ENCODE data around the gene RTN4RL2.

Gene RTN4RL2

GRCh38 chr11:57460022-57460757 lies at the start of gene RTN4RL2:
Gene RTN4RL2 (plus strand): TSS chr11:57460528. CDS start chr11:57460866, 338 bp downstream.
- DNase-seq: peak; percentile 58

GRCh38 chr11:57413681-57414080 lies 46.6 kb upstream of the RTN4RL2 start:
- no peak for DNase-seq

- no peak for DNase-seq
Measured at GRCh38 chr11:57414612-57415212, 45.6 kb upstream of the RTN4RL2 start.

GRCh38 chr11:57416436-57416835 lies 43.9 kb upstream of the RTN4RL2 start:
- no peak for DNase-seq

- DNase-seq: no peak
Measured at GRCh38 chr11:57417056-57417455, 43.3 kb upstream of the RTN4RL2 start.

GRCh38 chr11:57418131-57418530 lies 42.2 kb upstream of the RTN4RL2 start:
- no peak for DNase-seq

- DNase-seq: no peak
Measured at GRCh38 chr11:57419146-57419545, 41.2 kb upstream of the RTN4RL2 start.

GRCh38 chr11:57421066-57421465 lies 39.3 kb upstream of the RTN4RL2 start:
- DNase-seq: no peak

- no peak for DNase-seq
Measured at GRCh38 chr11:57421805-57422204, 38.5 kb upstream of the RTN4RL2 start.

GRCh38 chr11:57422669-57423068 lies 37.7 kb upstream of the RTN4RL2 start:
- no peak for DNase-seq

- no peak for DNase-seq
Measured at GRCh38 chr11:57424137-57424791, 36.1 kb upstream of the RTN4RL2 start.

- no peak for DNase-seq
Measured at GRCh38 chr11:57424792-57425564, 35.4 kb upstream of the RTN4RL2 start.

- no peak for DNase-seq
Measured at GRCh38 chr11:57425565-57426438, 34.5 kb upstream of the RTN4RL2 start.

GRCh38 chr11:57426439-57426928 lies 33.8 kb upstream of the RTN4RL2 start:
- DNase-seq: no peak

- no peak for DNase-seq
Measured at GRCh38 chr11:57426929-57427726, 33.2 kb upstream of the RTN4RL2 start, which contains the start of gene SLC43A3. Gene SLC43A3 (minus strand): TSS chr11:57427121. CDS start chr11:57426172, 949 bp downstream.

- no peak for DNase-seq
Measured at GRCh38 chr11:57427727-57428082, 32.6 kb upstream of the RTN4RL2 start.

GRCh38 chr11:57428643-57429042 lies 31.7 kb upstream of the RTN4RL2 start:
- DNase-seq: no peak

GRCh38 chr11:57429946-57430345 lies 30.4 kb upstream of the RTN4RL2 start:
- DNase-seq: no peak

GRCh38 chr11:57430952-57431351 lies 29.4 kb upstream of the RTN4RL2 start:
- DNase-seq: no peak

- DNase-seq: no peak
Measured at GRCh38 chr11:57432149-57432561, 28.2 kb upstream of the RTN4RL2 start.

- no peak for DNase-seq
Measured at GRCh38 chr11:57432714-57433163, 27.6 kb upstream of the RTN4RL2 start.
